WTC11 (cell line): ENCODE measurements around the gene DCLK2. TPM values are rescaled to one million over a fixed set of nuclear protein-coding genes. Genes with fewer than 3 reads are reported as not detected.

Source experiments
- ATAC-seq: fragments of 200-7000 bp; cut with Tn5 transposase; 2 replicates; pipeline ENCODE4 v1.10.0; 2021; ENCODE audit warnings: mild to moderate bottlenecking, moderate library complexity
- CTCF ChIA-PET: fragments of 300-600 bp; sonication (Branson Sonifier 250); formaldehyde crosslinking; loops from one replicate; lab custom pipeline; 2021; ENCODE audit warnings: antibody characterized with exemption; lab: Charles Lee
- POLR2A ChIA-PET: fragments of 350-600 bp; sonication (Branson Sonifier 250); formaldehyde crosslinking; loops from one replicate; lab custom pipeline; 2021; ENCODE audit warnings: antibody characterized with exemption; lab: Charles Lee
- DNase-seq: peaks from one replicate; pipeline ENCODE4 v3.0.0; 2021; ENCODE audit warnings: low spot score
- H3K27ac Mint-ChIP-seq: 2 replicates; pipeline ENCODE4 v1.8.0; 2021; ENCODE audit warnings: mixed read lengths
- H3K27me3 Mint-ChIP-seq: 2 replicates; pipeline ENCODE4 v1.8.0; 2021; ENCODE audit warnings: low read depth, mild to moderate bottlenecking, moderate library complexity, mixed read lengths
- H3K36me3 Mint-ChIP-seq: 2 replicates; pipeline ENCODE4 v1.8.0; 2021; ENCODE audit warnings: mixed read lengths
- H3K4me1 Mint-ChIP-seq: 2 replicates; pipeline ENCODE4 v1.8.0; 2022; ENCODE audit warnings: mixed read lengths
- H3K4me3 Mint-ChIP-seq: 2 replicates; pipeline ENCODE4 v1.8.0; 2021; ENCODE audit warnings: mild to moderate bottlenecking, moderate library complexity, mixed read lengths
- H3K9me3 Mint-ChIP-seq: 2 replicates; pipeline ENCODE4 v1.8.0; 2021; ENCODE audit warnings: mixed read lengths
- ESRRA ChIP-seq: sonication (generic); formaldehyde crosslinking; IDR thresholded peaks from 2 replicates; pipeline ENCODE4 v1.8.1; 2022; ENCODE audit warnings: mild to moderate bottlenecking, missing genetic modification reagents, borderline replicate concordance
- FOXJ3 ChIP-seq: sonication (generic); formaldehyde crosslinking; IDR thresholded peaks from 2 replicates; pipeline ENCODE4 v1.9.0; 2021; ENCODE audit warnings: missing genetic modification reagents, mild to moderate bottlenecking, borderline replicate concordance
- JAZF1 ChIP-seq: fragments of 250-450 bp; sonication (Bioruptor Pico); IDR thresholded peaks from 2 replicates; pipeline ENCODE4 v1.9.0; 2021; ENCODE audit warnings: moderate library complexity, mild to moderate bottlenecking, inconsistent platforms
- MXD4 ChIP-seq: fragments of 250-450 bp; sonication (Bioruptor Pico); IDR thresholded peaks from 2 replicates; pipeline ENCODE4 v1.8.0; 2021; ENCODE audit warnings: mild to moderate bottlenecking, moderate library complexity, borderline replicate concordance
- NFATC4 ChIP-seq: fragments of 250-450 bp; sonication (Bioruptor Pico); IDR thresholded peaks from 2 replicates; pipeline ENCODE4 v1.9.0; 2021; ENCODE audit warnings: mild to moderate bottlenecking
- RELA ChIP-seq: sonication (generic); formaldehyde crosslinking; IDR thresholded peaks from 2 replicates; pipeline ENCODE4 v1.8.1; 2022; ENCODE audit warnings: missing genetic modification reagents, mild to moderate bottlenecking, borderline replicate concordance
- TEAD4 ChIP-seq: sonication (generic); formaldehyde crosslinking; IDR thresholded peaks from 2 replicates; pipeline ENCODE4 v1.8.0; 2022; ENCODE audit warnings: mild to moderate bottlenecking, missing genetic modification reagents
- ZNF396 ChIP-seq: fragments of 250-450 bp; sonication (Bioruptor Pico); IDR thresholded peaks from 2 replicates; pipeline ENCODE4 v1.8.0; 2021; ENCODE audit warnings: mild to moderate bottlenecking, moderate library complexity, borderline replicate concordance
- ZNF512 ChIP-seq: sonication (generic); formaldehyde crosslinking; IDR thresholded peaks from 2 replicates; pipeline ENCODE4 v1.8.1; 2022; ENCODE audit warnings: missing genetic modification reagents, borderline replicate concordance
- total RNA-seq: library from RNA; stranded (reverse); gene quantifications from 3 replicates; pipeline ENCODE4 v1.2.3, GENCODE V29; 2021
- TF ChIP-seq, protein P1 (sequence below): fragments of 250-450 bp; sonication (Bioruptor Pico); conservative IDR thresholded peaks from 2 replicates; pipeline ENCODE4 v1.9.0; 2021; ENCODE audit warnings: mild to moderate bottlenecking
- TF ChIP-seq, protein P2 (sequence below): sonication (generic); formaldehyde crosslinking; IDR thresholded peaks from 2 replicates; pipeline ENCODE4 v1.8.0; 2023; ENCODE audit warnings: mild to moderate bottlenecking, missing genetic modification reagents
- TF ChIP-seq, protein P3 (sequence below): sonication (generic); formaldehyde crosslinking; IDR thresholded peaks from 2 replicates; pipeline ENCODE4 v1.8.1; 2023; ENCODE audit warnings: mild to moderate bottlenecking, missing genetic modification reagents
- TF ChIP-seq, protein P4 (sequence below): sonication (generic); formaldehyde crosslinking; conservative IDR thresholded peaks from 2 replicates; pipeline ENCODE4 v1.8.1; 2022; ENCODE audit warnings: mild to moderate bottlenecking, missing genetic modification reagents

DCLK2 gene
- total RNA-seq, 1 experiment from 2014 or later, result 0.17 TPM

- H3K9me3 Mint-ChIP-seq, result peaks cover 4% of the 10 kb centered on the region; the same call in 1 of the 2 replicates
- ChIA-PET CTCF (interaction anchor here (1.1 to 2.4 kb wide), 3 partner anchors 12 to 21 kb away, joined by 5 to 14 read pairs (median 5); no protein-coding TSS in a partner anchor), POLR2A (no interaction called here)
- H3K27me3 Mint-ChIP-seq, result no peaks in the 10 kb centered on the region; the same call in 1 of the 2 replicates
- DNase-seq (no peak), ATAC-seq (peak; percentile 29; the same call in 1 of the 2 replicates)
- H3K27ac Mint-ChIP-seq, result no peak overlapping the region
- H3K36me3 Mint-ChIP-seq, result no peaks in the 10 kb centered on the region
- no peak for TF ChIP-seq RELA (CRISPR knock-in tag)
- TF ChIP-seq, protein P1, sequence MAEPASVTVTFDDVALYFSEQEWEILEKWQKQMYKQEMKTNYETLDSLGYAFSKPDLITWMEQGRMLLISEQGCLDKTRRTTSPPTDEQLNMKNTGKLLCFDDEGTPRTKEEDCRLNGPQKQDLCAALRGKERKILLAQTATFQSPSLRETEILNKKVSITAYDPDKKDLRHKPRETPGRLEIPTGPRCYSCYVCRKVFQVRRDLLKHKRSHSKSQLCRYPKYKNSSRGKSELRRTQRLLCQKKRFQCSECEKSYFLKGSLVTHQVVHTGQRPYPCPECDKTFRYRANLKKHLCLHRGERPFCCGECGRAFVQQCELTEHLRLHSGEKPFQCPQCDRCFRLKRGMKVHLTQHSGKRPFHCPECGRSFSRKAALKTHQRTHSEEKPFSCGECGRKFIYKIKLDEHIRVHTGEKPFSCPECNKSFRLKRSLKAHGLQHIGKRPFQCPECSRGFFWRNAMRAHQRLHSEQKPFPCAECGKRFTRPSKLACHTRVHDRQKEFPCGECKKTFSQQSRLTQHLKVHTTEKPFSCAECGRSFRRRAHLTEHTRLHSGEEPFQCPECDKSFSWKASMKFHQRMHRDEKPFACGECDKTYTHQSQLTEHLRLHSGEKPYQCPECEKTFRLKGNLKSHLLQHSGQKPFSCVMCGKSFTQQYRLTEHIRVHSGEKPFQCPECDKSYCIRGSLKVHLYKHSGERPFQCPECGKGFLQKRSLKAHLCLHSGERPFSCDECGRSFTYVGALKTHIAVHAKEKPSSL, result no peak
- no peak for TF ChIP-seq ESRRA (CRISPR knock-in tag)
- TF ChIP-seq MXD4 (CRISPR knock-in tag), result no peak
- TF ChIP-seq, protein P2, sequence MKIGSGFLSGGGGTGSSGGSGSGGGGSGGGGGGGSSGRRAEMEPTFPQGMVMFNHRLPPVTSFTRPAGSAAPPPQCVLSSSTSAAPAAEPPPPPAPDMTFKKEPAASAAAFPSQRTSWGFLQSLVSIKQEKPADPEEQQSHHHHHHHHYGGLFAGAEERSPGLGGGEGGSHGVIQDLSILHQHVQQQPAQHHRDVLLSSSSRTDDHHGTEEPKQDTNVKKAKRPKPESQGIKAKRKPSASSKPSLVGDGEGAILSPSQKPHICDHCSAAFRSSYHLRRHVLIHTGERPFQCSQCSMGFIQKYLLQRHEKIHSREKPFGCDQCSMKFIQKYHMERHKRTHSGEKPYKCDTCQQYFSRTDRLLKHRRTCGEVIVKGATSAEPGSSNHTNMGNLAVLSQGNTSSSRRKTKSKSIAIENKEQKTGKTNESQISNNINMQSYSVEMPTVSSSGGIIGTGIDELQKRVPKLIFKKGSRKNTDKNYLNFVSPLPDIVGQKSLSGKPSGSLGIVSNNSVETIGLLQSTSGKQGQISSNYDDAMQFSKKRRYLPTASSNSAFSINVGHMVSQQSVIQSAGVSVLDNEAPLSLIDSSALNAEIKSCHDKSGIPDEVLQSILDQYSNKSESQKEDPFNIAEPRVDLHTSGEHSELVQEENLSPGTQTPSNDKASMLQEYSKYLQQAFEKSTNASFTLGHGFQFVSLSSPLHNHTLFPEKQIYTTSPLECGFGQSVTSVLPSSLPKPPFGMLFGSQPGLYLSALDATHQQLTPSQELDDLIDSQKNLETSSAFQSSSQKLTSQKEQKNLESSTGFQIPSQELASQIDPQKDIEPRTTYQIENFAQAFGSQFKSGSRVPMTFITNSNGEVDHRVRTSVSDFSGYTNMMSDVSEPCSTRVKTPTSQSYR (CRISPR knock-in tag), result no peak
- no peak for TF ChIP-seq FOXJ3 (CRISPR knock-in tag)
- no peak for TF ChIP-seq ZNF512 (CRISPR knock-in tag)
- TF ChIP-seq, protein P3, sequence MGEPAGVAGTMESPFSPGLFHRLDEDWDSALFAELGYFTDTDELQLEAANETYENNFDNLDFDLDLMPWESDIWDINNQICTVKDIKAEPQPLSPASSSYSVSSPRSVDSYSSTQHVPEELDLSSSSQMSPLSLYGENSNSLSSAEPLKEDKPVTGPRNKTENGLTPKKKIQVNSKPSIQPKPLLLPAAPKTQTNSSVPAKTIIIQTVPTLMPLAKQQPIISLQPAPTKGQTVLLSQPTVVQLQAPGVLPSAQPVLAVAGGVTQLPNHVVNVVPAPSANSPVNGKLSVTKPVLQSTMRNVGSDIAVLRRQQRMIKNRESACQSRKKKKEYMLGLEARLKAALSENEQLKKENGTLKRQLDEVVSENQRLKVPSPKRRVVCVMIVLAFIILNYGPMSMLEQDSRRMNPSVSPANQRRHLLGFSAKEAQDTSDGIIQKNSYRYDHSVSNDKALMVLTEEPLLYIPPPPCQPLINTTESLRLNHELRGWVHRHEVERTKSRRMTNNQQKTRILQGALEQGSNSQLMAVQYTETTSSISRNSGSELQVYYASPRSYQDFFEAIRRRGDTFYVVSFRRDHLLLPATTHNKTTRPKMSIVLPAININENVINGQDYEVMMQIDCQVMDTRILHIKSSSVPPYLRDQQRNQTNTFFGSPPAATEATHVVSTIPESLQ, result no peak
- TF ChIP-seq NFATC4 (CRISPR knock-in tag), result no peak
- no peak for TF ChIP-seq TEAD4
- TF ChIP-seq ZNF396 (CRISPR knock-in tag), result no peak
- TF ChIP-seq JAZF1, result no peak
- H3K4me3 Mint-ChIP-seq, result no peak overlapping the region
- H3K4me1 Mint-ChIP-seq, result peaks cover 25% of the 10 kb centered on the region
Observed at GRCh38 chr4:150230561-150230960, 152.3 kb downstream of the DCLK2 start.

GRCh38 chr4:150231107-150231770 lies 153.0 kb downstream of the DCLK2 start:
- ATAC-seq, result no peak
- H3K36me3 Mint-ChIP-seq, result no peaks in the 10 kb centered on the region
- TF ChIP-seq, protein P4, sequence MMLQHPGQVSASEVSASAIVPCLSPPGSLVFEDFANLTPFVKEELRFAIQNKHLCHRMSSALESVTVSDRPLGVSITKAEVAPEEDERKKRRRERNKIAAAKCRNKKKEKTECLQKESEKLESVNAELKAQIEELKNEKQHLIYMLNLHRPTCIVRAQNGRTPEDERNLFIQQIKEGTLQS (CRISPR knock-in tag), result no peak
- TF ChIP-seq, protein P1, result no peak
- H3K27ac Mint-ChIP-seq, result no peak overlapping the region
- POLR2A ChIA-PET, result no interaction called here
- H3K27me3 Mint-ChIP-seq, result no peaks in the 10 kb centered on the region; the same call in 1 of the 2 replicates
- H3K9me3 Mint-ChIP-seq, result peaks cover 4% of the 10 kb centered on the region; the same call in 1 of the 2 replicates
- H3K4me3 Mint-ChIP-seq, result no peak overlapping the region
- peaks cover 32% of the 10 kb centered on the region for H3K4me1 Mint-ChIP-seq
- CTCF ChIA-PET, result interaction anchor here (1.1 to 2.4 kb wide), 3 partner anchors 12 to 22 kb away, joined by 5 to 14 read pairs (median 5); no protein-coding TSS in a partner anchor
- no peak for DNase-seq
